B cell (primary cell): ENCODE results near the gene HOXB6. TPM values are rescaled to one million over a fixed set of nuclear protein-coding genes. Genes with fewer than 3 reads are reported as not detected.

ENCODE experiments used
- ATAC-seq: fragments of 200-7000 bp; cut with Tn5 transposase; one replicate; pipeline ENCODE4 v1.10.0; 2021; ENCODE audit warnings: low read depth, mild to moderate bottlenecking, moderate number of reproducible peaks, moderate library complexity
- CTCF ChIA-PET: fragments of 350-600 bp; sonication (Branson Sonifier 250); formaldehyde crosslinking; loops from one replicate; lab custom pipeline; 2021; ENCODE audit warnings: antibody characterized with exemption, inconsistent platforms; lab: Charles Lee
- POLR2A ChIA-PET: fragments of 350-600 bp; sonication (Branson Sonifier 250); formaldehyde crosslinking; loops from one replicate; lab custom pipeline; 2021; ENCODE audit warnings: antibody characterized with exemption; lab: Charles Lee
- DNase-seq: peaks from one replicate; pipeline ENCODE4 v3.0.0; 2013
- H2AFZ ChIP-seq: 2 replicates; pipeline ENCODE4 v1.6.1; 2012; ENCODE audit warnings: mild to moderate bottlenecking, low read depth, low read length; ENCODE audit not compliant: insufficient read depth, poor library complexity, severe bottlenecking
- H3K27ac ChIP-seq, 2 donors: 1 replicate in 1 of 2; 2 replicates in 1 of 2; pipeline ENCODE4 v1.5.1; 2012 to 2013; ENCODE audit warnings: low read length in 2 of 2, mild to moderate bottlenecking in 2 of 2, moderate library complexity in 1 of 2
- H3K27me3 ChIP-seq, 4 experiments: fragments of 200-600 bp in 1 of 4; sonication (generic) in 1 of 4; replicated peaks in 1 of 4; 1 replicate in 2 of 4; 2 replicates in 2 of 4; pipeline versions ENCODE4 v1.6.1 to v1.7.0; 2013 to 2016; ENCODE audit warnings: low read length in 3 of 4, mild to moderate bottlenecking in 2 of 4, mixed read lengths in 1 of 4, moderate library complexity in 1 of 4; ENCODE audit not compliant: insufficient read depth in 4 of 4, control insufficient read depth in 3 of 4; ENCODE audit errors: control extremely low read depth in 1 of 4
- H3K36me3 ChIP-seq, 2 experiments: replicated peaks in 1 of 2; 1 replicate in 1 of 2; 2 replicates in 1 of 2; pipeline versions ENCODE4 v1.6.1 to v1.7.1; 2013; ENCODE audit warnings: low read length in 1 of 2; ENCODE audit not compliant: insufficient read depth in 2 of 2, control insufficient read depth in 1 of 2; ENCODE audit errors: control extremely low read depth in 1 of 2, extremely low read depth in 1 of 2
- H3K4me1 ChIP-seq, 2 donors: fragments of 200-600 bp in 1 of 2; sonication (generic) in 1 of 2; 1 replicate in 1 of 2; 2 replicates in 1 of 2; pipeline versions ENCODE4 v1.5.1 to v1.6.1; 2013 to 2017; ENCODE audit warnings: low read length in 2 of 2; ENCODE audit not compliant: control insufficient read depth in 2 of 2, insufficient read depth in 2 of 2
- H3K4me2 ChIP-seq: replicated peaks from 2 replicates; pipeline ENCODE3; 2012; ENCODE audit warnings: mild to moderate bottlenecking, low read depth, low read length; ENCODE audit not compliant: poor library complexity, severe bottlenecking
- H3K4me3 ChIP-seq, 5 experiments: fragments of 200-600 bp in 1 of 5; sonication (generic) in 1 of 5; 1 replicate in 3 of 5; 2 replicates in 2 of 5; pipeline versions ENCODE4 v1.5.1 to v1.7.0; 2011 to 2016; ENCODE audit warnings: low read length in 4 of 5, mild to moderate bottlenecking in 4 of 5, low read depth in 2 of 5, control low read depth in 1 of 5, moderate library complexity in 1 of 5; ENCODE audit not compliant: insufficient read depth in 1 of 5; ENCODE audit errors: control extremely low read depth in 1 of 5, extremely low read depth in 1 of 5
- H3K79me2 ChIP-seq: fragments of 200-600 bp; sonication (generic); one replicate; pipeline ENCODE4 v1.6.0; 2016; ENCODE audit warnings: low read length; ENCODE audit not compliant: control insufficient read depth, insufficient read depth
- H3K9ac ChIP-seq: fragments of 200-600 bp; sonication (generic); 2 replicates; pipeline ENCODE4 v1.6.1; 2017; ENCODE audit warnings: mild to moderate bottlenecking, low read length, moderate library complexity
- H3K9me3 ChIP-seq, 3 donors: one replicate each; pipeline versions ENCODE4 v1.6.1 to v1.7.1; 2013; ENCODE audit warnings: low read length in 2 of 3; ENCODE audit not compliant: control insufficient read depth in 2 of 3, insufficient read depth in 1 of 3; ENCODE audit errors: control extremely low read depth in 1 of 3
- H4K20me1 ChIP-seq: 2 replicates; pipeline ENCODE4 v1.6.0; 2012; ENCODE audit warnings: mild to moderate bottlenecking, low read length; ENCODE audit not compliant: insufficient read depth, control insufficient read depth, poor library complexity, severe bottlenecking
- H3K27ac Mint-ChIP-seq: one replicate; pipeline ENCODE4 v1.8.0; 2021; ENCODE audit warnings: mixed read lengths
- H3K27me3 Mint-ChIP-seq: one replicate; pipeline ENCODE4 v1.8.0; 2021; ENCODE audit warnings: mixed read lengths
- H3K4me1 Mint-ChIP-seq: one replicate; pipeline ENCODE4 v1.8.0; 2021; ENCODE audit warnings: mixed read lengths
- H3K4me3 Mint-ChIP-seq: one replicate; pipeline ENCODE4 v1.8.0; 2021; ENCODE audit warnings: mixed read lengths
- H3K9me3 Mint-ChIP-seq: one replicate; pipeline ENCODE4 v1.8.0; 2022; ENCODE audit warnings: mixed read lengths; ENCODE audit not compliant: insufficient read depth
- CTCF ChIP-seq: fragments of 200-600 bp; IDR thresholded peaks from one replicate; pipeline ENCODE4 v1.8.0; 2022; ENCODE audit warnings: antibody characterized with exemption, mild to moderate bottlenecking
- EZH2 ChIP-seq: IDR thresholded peaks from 2 replicates; pipeline ENCODE4 v1.6.1; 2012; ENCODE audit warnings: borderline replicate concordance, low read depth, mild to moderate bottlenecking, moderate library complexity, low read length; ENCODE audit not compliant: insufficient read depth, poor library complexity, severe bottlenecking
- WGBS: methylation state at CpG from one replicate; pipeline ENCODE4 v1.1.5; 2013; ENCODE audit warnings: missing lambda C conversion rate; ENCODE audit not compliant: insufficient coverage; 5-methylcytosine and 5-hydroxymethylcytosine counted together
- intact Hi-C: fragments of 100-400 bp; cut with micrococcal nuclease; formaldehyde crosslinking; loops from one replicate; pipeline ENCODE4 v1.10.0; 2022
- polyA plus RNA-seq: library from polyadenylated mRNA; depleted of rRNA; stranded (reverse); fragments of >200 nt; gene quantifications from 2 replicates; pipeline ENCODE4 v1.2.3, GENCODE V29; 2012
- total RNA-seq, 2 donors: library from RNA; stranded (reverse); fragments of 120-200 nt in 1 of 2; gene quantifications; 1 replicate in 1 of 2; 2 replicates in 1 of 2; pipeline versions ENCODE4 v1.2.3 to v1.2.4, GENCODE V29; 2013 to 2022

Gene HOXB6
- total and polyA plus RNA-seq, 2 donors (not counting 1 experiment from before 2014, with no cell fraction given), result 0.10 TPM; not detected in 1

- peaks cover 0 to 33% (median 12%) of the 10 kb centered on the region in 4 experiments for H3K27me3 ChIP-seq
- H2AFZ ChIP-seq, result no peak overlapping the region
- no peaks in the 10 kb centered on the region for H4K20me1 ChIP-seq
- WGBS, result 95% methylated on average over 11 of the region's 18 CpGs
- no peak for ATAC-seq
- no peak for DNase-seq
- H3K4me1 ChIP-seq, result peaks cover 13 to 15% of the 10 kb centered on the region in 2 donors
- Mint-ChIP-seq H3K27me3 (peaks cover 33% of the 10 kb centered on the region), H3K9me3 (no peaks in the 10 kb centered on the region), H3K27ac (no peak overlapping the region), H3K4me1 (peaks cover 4% of the 10 kb centered on the region), H3K4me3 (no peak overlapping the region)
- no peaks in the 10 kb centered on the region for H3K79me2 ChIP-seq
- H3K27ac ChIP-seq, result no peak overlapping the region
- POLR2A ChIA-PET, result interaction anchor here (0.7 kb wide), 1 partner anchor 442 kb away, joined by 4 read pairs; no protein-coding TSS in a partner anchor
- TF ChIP-seq CTCF, result no peak
- TF ChIP-seq EZH2, result no peak
- H3K36me3 ChIP-seq, result no peaks in the 10 kb centered on the region
- intact Hi-C loops, result loop anchor here (10.0 kb wide), 1 partner anchor 55 kb away; no protein-coding TSS in a partner anchor
- H3K4me3 ChIP-seq, result no peak overlapping the region
- H3K4me2 ChIP-seq, result no peak overlapping the region
- CTCF ChIA-PET, result no interaction called here
- no peak overlapping the region for H3K9ac ChIP-seq
- peaks cover 0 to 8% (median 0%) of the 10 kb centered on the region in 3 donors for H3K9me3 ChIP-seq
Measured at GRCh38 chr17:48549914-48550501, 54.8 kb downstream of the HOXB6 start.

GRCh38 chr17:48549281-48549630, 55.5 kb downstream of the HOXB6 start:
- Histone ChIP-seq H3K27me3 (peaks cover 0 to 31% (median 10%) of the 10 kb centered on the region in 4 experiments), H3K79me2 (no peaks in the 10 kb centered on the region), H2AFZ (no peak overlapping the region), H4K20me1 (no peaks in the 10 kb centered on the region), H3K9ac (no peak overlapping the region), H3K4me2 (no peak overlapping the region), H3K4me3 (no peak overlapping the region), H3K4me1 (peaks cover 17 to 21% of the 10 kb centered on the region in 2 donors), H3K9me3 (peaks cover 0 to 3% (median 0%) of the 10 kb centered on the region in 3 donors), H3K36me3 (no peaks in the 10 kb centered on the region), H3K27ac (no peak overlapping the region)
- DNase-seq (no peak), ATAC-seq (no peak)
- H3K4me1 Mint-ChIP-seq, result peaks cover 8% of the 10 kb centered on the region
- 100% methylated on average over 1 of the region's 3 CpGs for WGBS
- peaks cover 37% of the 10 kb centered on the region for H3K27me3 Mint-ChIP-seq
- CTCF ChIA-PET, result interaction anchor here (0.6 to 1.1 kb wide), 2 partner anchors 197 to 292 kb away, joined by 4 read pairs; no protein-coding TSS in a partner anchor
- no peaks in the 10 kb centered on the region for H3K9me3 Mint-ChIP-seq
- no peak for TF ChIP-seq EZH2
- TF ChIP-seq CTCF, result no peak
- POLR2A ChIA-PET, result interaction anchor here (0.7 kb wide), 1 partner anchor 441 kb away, joined by 4 read pairs; no protein-coding TSS in a partner anchor
- intact Hi-C loops, result loop anchor here (10.0 kb wide), 1 partner anchor 54 kb away; no protein-coding TSS in a partner anchor
- H3K27ac Mint-ChIP-seq, result no peak overlapping the region
- no peak overlapping the region for H3K4me3 Mint-ChIP-seq
